Measurements from ENCODE around the gene DENND2C.

- no peak for TF ChIP-seq HMG20A (CRISPR knock-in tag; IDR thresholded peaks at IDR 0.05; ENCODE audit: borderline replicate concordance)
- TF ChIP-seq ZNF513 (CRISPR knock-in tag; conservative IDR thresholded peaks at IDR 0.05): no peak
Observed at GRCh38 chr1:114719424-114719787, 49.6 kb upstream of the DENND2C start.
